MM.1S (cell line): ENCODE results near the gene CLK4.

Source experiments
- DNase-seq: peaks from one replicate; pipeline ENCODE4 v3.0.0-alpha.2; 2015
- H2AFZ ChIP-seq: fragments of 300-600 bp; sonication (generic); 2 replicates; pipeline ENCODE4 v1.6.0; 2016; ENCODE audit warnings: antibody characterized with exemption, low read length
- H3F3A ChIP-seq: fragments of 300-600 bp; sonication (generic); 2 replicates; pipeline ENCODE4 v1.6.1; 2016; ENCODE audit warnings: mild to moderate bottlenecking, antibody characterized with exemption, low read length, moderate library complexity, mixed read lengths; ENCODE audit not compliant: insufficient read depth
- H3K27ac ChIP-seq: fragments of 300-600 bp; sonication (generic); 2 replicates; pipeline ENCODE4 v1.5.1; 2016; ENCODE audit warnings: mild to moderate bottlenecking, low read length
- H3K27me3 ChIP-seq: fragments of 300-600 bp; sonication (generic); replicated peaks from 2 replicates; pipeline ENCODE4 v1.6.0; 2016; ENCODE audit warnings: low read length; ENCODE audit not compliant: insufficient read depth
- H3K36me3 ChIP-seq: fragments of 300-600 bp; sonication (generic); replicated peaks from 2 replicates; pipeline ENCODE4 v1.6.1; 2016; ENCODE audit warnings: mild to moderate bottlenecking, low read length, mixed read lengths; ENCODE audit not compliant: insufficient read depth
- H3K4me1 ChIP-seq: fragments of 300-600 bp; sonication (generic); 2 replicates; pipeline ENCODE4 v1.6.1; 2016; ENCODE audit warnings: low read length, mixed read lengths
- H3K4me2 ChIP-seq: fragments of 300-600 bp; sonication (generic); 2 replicates; pipeline ENCODE4 v1.6.0; 2016; ENCODE audit warnings: low read depth, low read length
- H3K4me3 ChIP-seq: fragments of 300-600 bp; sonication (generic); 2 replicates; pipeline ENCODE4 v1.5.1; 2016; ENCODE audit warnings: low read length, mixed read lengths
- H3K79me2 ChIP-seq: fragments of 300-600 bp; sonication (generic); 2 replicates; pipeline ENCODE4 v1.6.1; 2016; ENCODE audit warnings: mixed run types, low read length, mixed read lengths
- H3K9ac ChIP-seq: fragments of 300-600 bp; sonication (generic); 2 replicates; pipeline ENCODE4 v1.6.1; 2016; ENCODE audit warnings: low read length, mixed read lengths
- H3K9me2 ChIP-seq: fragments of 300-600 bp; sonication (generic); replicated peaks from 2 replicates; pipeline ENCODE4 v1.6.1; 2016; ENCODE audit warnings: mild to moderate bottlenecking, low read length, mixed read lengths; ENCODE audit not compliant: insufficient read depth
- H3K9me3 ChIP-seq: fragments of 300-600 bp; sonication (generic); replicated peaks from 2 replicates; pipeline ENCODE4 v1.6.1; 2016; ENCODE audit warnings: mild to moderate bottlenecking, low read length, mixed read lengths; ENCODE audit not compliant: insufficient read depth
- H4K20me1 ChIP-seq: fragments of 300-600 bp; sonication (generic); 2 replicates; pipeline ENCODE4 v1.6.1; 2016; ENCODE audit warnings: mild to moderate bottlenecking, low read length, moderate library complexity, mixed read lengths; ENCODE audit not compliant: insufficient read depth
- CTCF ChIP-seq: fragments of 300-600 bp; sonication (generic); IDR thresholded peaks from 2 replicates; pipeline ENCODE4 v1.5.1; 2016; ENCODE audit warnings: antibody characterized with exemption, low read length, mixed read lengths
- EZH2 ChIP-seq: fragments of 300-600 bp; sonication (generic); optimal IDR thresholded peaks from 2 replicates; pipeline ENCODE3; 2017; ENCODE audit warnings: low read depth, mild to moderate bottlenecking, antibody characterized with exemption, low read length, mixed read lengths
- EZH2phosphoT487 ChIP-seq: fragments of 300-600 bp; sonication (generic); IDR thresholded peaks from 2 replicates; pipeline ENCODE4 v1.6.1; 2018; ENCODE audit warnings: antibody characterized with exemption, low read length

The CLK4 gene

GRCh38 chr5:178580271-178580955 lies 46.4 kb downstream of the CLK4 start:
- no peaks in the 10 kb centered on the region for H3K36me3 ChIP-seq
- no peaks in the 10 kb centered on the region for H3K9me2 ChIP-seq
- H3K4me1 ChIP-seq = no peaks in the 10 kb centered on the region
- TF ChIP-seq EZH2 (no peak), EZH2phosphoT487 (no peak), CTCF (no peak)
- no peaks in the 10 kb centered on the region for H3F3A ChIP-seq
- H3K9me3 ChIP-seq = no peaks in the 10 kb centered on the region
- H4K20me1 ChIP-seq = no peaks in the 10 kb centered on the region
- no peak overlapping the region for H3K9ac ChIP-seq
- DNase-seq = no peak
- no peak overlapping the region for H3K4me2 ChIP-seq
- H3K79me2 ChIP-seq = no peaks in the 10 kb centered on the region
- H3K27ac ChIP-seq = no peak overlapping the region
- no peak overlapping the region for H2AFZ ChIP-seq
- no peak overlapping the region for H3K4me3 ChIP-seq
- H3K27me3 ChIP-seq = peaks cover 22% of the 10 kb centered on the region; the same call in 1 of the 2 replicates

DNA sequence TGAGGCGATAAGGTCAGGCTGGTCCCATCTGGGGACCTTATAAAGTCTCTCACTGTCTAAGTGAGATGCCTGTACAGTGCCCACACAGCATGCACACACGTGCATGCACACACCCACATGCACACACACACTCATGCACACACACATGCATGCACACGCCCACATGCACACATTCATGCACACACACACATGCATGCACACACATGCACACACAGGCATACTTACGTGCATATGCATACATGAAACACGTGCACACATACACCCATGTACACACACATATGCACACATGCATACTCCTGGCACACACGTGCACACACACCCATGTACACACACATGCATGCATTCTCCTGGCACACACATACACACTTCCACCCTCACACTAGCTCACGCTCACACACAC lies 48.9 kb downstream of the CLK4 start:
- H3K27ac ChIP-seq = no peak overlapping the region
- H4K20me1 ChIP-seq = no peaks in the 10 kb centered on the region
- peaks cover 29% of the 10 kb centered on the region; the same call in 1 of the 2 replicates for H3K27me3 ChIP-seq
- no peak overlapping the region for H3K9ac ChIP-seq
- no peaks in the 10 kb centered on the region for H3K9me2 ChIP-seq
- TF ChIP-seq CTCF = no peak
- no peak for TF ChIP-seq EZH2phosphoT487
- no peak for TF ChIP-seq EZH2
- no peaks in the 10 kb centered on the region for H3K36me3 ChIP-seq
- H3K4me2 ChIP-seq = no peak overlapping the region
- no peak for DNase-seq
- no peaks in the 10 kb centered on the region for H3K4me1 ChIP-seq
- no peaks in the 10 kb centered on the region for H3K9me3 ChIP-seq
- H2AFZ ChIP-seq = no peak overlapping the region
- no peak overlapping the region for H3K4me3 ChIP-seq
- H3K79me2 ChIP-seq = no peaks in the 10 kb centered on the region
- H3F3A ChIP-seq = no peaks in the 10 kb centered on the region

DNA sequence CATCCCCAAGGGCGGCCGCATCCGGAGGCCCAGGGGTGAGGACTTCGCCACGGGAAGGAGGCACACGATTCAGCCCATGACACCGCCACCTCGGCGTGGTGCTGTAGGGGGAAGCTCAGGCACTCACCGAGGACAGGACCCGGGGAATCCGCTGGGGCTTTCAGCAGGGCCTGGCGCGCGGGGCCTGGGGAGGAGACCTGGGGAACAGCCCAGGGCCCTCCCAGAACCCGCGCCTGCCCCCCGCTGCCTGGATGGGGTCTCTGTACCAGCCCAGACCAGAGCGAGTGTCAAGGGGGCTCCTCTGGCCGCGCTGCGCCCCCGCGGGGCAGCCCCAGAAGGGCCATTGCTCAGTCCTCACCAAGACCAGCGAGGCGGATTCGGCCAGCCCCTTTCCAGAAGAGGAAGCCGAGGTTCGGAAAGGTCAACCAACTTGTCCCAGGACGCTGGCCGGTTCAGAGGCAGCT lies 49.4 kb downstream of the CLK4 start:
- Histone ChIP-seq H3K27ac (no peak overlapping the region), H4K20me1 (no peaks in the 10 kb centered on the region)

GRCh38 chr5:178576591-178577351 lies 50.1 kb downstream of the CLK4 start:
- H3K4me1 ChIP-seq = no peaks in the 10 kb centered on the region
- H3F3A ChIP-seq = no peaks in the 10 kb centered on the region
- no peak for DNase-seq
- peaks cover 28% of the 10 kb centered on the region; the same call in 1 of the 2 replicates for H3K27me3 ChIP-seq
- no peaks in the 10 kb centered on the region for H3K9me3 ChIP-seq
- H2AFZ ChIP-seq = no peak overlapping the region
- H4K20me1 ChIP-seq = no peaks in the 10 kb centered on the region
- H3K27ac ChIP-seq = no peak overlapping the region
- no peaks in the 10 kb centered on the region for H3K79me2 ChIP-seq
- H3K9ac ChIP-seq = no peak overlapping the region
- H3K4me3 ChIP-seq = no peak overlapping the region
- TF ChIP-seq EZH2phosphoT487 (no peak), CTCF (no peak), EZH2 (no peak)
- H3K9me2 ChIP-seq = no peaks in the 10 kb centered on the region
- no peaks in the 10 kb centered on the region for H3K36me3 ChIP-seq
- no peak overlapping the region for H3K4me2 ChIP-seq

More for the DNA sequence above, 49.4 kb downstream of the CLK4 start:
- Histone ChIP-seq H2AFZ (no peak overlapping the region), H3K36me3 (no peaks in the 10 kb centered on the region), H3K9ac (no peak overlapping the region), H3K27me3 (peaks cover 29% of the 10 kb centered on the region; the same call in 1 of the 2 replicates), H3K4me1 (no peaks in the 10 kb centered on the region), H3K9me2 (no peaks in the 10 kb centered on the region), H3F3A (no peaks in the 10 kb centered on the region), H3K9me3 (no peaks in the 10 kb centered on the region), H3K4me2 (no peak overlapping the region), H3K79me2 (no peaks in the 10 kb centered on the region), H3K4me3 (no peak overlapping the region)
- DNase-seq = no peak
- no peak for TF ChIP-seq EZH2phosphoT487
